ENCODE data around the gene POC1B.

DNA sequence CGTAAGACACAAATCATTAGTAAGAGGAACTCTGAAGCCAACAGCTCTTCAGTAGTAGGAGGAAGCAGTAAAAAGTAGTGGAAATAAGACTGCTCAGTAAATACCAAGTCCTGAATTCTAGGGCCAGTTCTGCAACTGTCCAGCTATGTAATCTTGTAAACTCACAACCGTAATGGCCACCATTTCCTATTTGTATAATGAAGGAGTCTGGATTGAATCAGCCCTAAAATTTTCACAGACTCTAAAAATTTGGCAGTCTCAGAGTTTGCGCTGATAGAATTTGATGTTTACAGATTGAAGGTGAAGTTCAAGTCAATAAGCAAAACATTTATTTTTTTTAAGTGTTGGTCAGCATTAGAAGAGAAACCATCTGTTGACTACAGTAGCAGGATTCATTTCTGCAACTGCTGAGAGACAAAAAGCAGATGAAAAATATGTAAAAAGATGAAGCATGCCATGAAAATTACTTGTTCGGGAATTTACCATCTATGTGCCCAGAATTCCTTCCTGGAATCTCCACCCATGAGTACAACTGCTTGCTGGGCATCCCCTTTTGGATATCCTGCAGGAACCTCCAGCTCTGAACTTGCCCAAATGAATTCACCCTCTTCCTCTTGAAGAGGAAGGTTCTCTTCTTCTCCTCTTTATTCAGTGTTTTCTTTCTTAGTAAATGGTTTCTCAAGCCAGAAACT lies 48.8 kb downstream of the POC1B start:
- TF ChIP-seq, protein P1, sequence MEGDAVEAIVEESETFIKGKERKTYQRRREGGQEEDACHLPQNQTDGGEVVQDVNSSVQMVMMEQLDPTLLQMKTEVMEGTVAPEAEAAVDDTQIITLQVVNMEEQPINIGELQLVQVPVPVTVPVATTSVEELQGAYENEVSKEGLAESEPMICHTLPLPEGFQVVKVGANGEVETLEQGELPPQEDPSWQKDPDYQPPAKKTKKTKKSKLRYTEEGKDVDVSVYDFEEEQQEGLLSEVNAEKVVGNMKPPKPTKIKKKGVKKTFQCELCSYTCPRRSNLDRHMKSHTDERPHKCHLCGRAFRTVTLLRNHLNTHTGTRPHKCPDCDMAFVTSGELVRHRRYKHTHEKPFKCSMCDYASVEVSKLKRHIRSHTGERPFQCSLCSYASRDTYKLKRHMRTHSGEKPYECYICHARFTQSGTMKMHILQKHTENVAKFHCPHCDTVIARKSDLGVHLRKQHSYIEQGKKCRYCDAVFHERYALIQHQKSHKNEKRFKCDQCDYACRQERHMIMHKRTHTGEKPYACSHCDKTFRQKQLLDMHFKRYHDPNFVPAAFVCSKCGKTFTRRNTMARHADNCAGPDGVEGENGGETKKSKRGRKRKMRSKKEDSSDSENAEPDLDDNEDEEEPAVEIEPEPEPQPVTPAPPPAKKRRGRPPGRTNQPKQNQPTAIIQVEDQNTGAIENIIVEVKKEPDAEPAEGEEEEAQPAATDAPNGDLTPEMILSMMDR (IDR thresholded peaks at IDR 0.05): no peak
- TF ChIP-seq POLR2A (IDR thresholded peaks at IDR 0.05; ENCODE audit: low read depth): no peak
- TF ChIP-seq POLR2AphosphoS5 (IDR thresholded peaks at IDR 0.05): no peak
- no peak for TF ChIP-seq EP300 (IDR thresholded peaks at IDR 0.05)

Measured in esophagus muscularis mucosa (tissue), 4 donors.